Body of pancreas (tissue), 4 donors: ENCODE data around the gene DNAJB14.

Experiments
- POLR2A ChIP-seq, 3 donors: fragments of 450-650 bp; IDR thresholded peaks; one replicate each; pipeline ENCODE4 v1.6.1; 2016; ENCODE audit warnings: antibody characterized with exemption in 3 of 3, mild to moderate bottlenecking in 2 of 3
- TF ChIP-seq, protein P1 (sequence below), 7 experiments: fragments of 450-650 bp in 4 of 7; fragments of 200-600 bp in 3 of 7; sonication (generic) in 3 of 7; IDR thresholded peaks; one replicate each; pipeline ENCODE4 v1.5.1; 2016 to 2019; ENCODE audit warnings: antibody characterized with exemption in 7 of 7

DNA sequence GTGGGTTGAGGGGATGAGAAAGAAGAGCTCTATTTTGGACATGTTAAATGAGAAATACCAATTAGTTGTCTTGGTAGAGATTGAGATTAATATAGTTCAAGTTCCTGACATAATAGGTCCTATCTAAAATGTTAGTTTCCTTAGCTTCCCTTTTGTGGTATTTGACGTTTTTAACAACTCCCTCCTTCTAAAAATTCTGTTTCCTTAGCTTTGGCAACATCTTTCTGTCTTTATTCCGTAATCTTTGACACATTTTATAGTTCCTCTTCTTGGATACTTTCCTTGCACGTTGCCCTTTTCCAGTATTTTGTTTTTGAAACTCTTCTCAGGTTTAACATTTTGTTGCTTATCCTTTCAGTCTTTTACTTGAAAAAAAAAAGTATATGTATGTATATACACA lies 89.1 kb downstream of the DNAJB14 start:
- TF ChIP-seq, protein P1, sequence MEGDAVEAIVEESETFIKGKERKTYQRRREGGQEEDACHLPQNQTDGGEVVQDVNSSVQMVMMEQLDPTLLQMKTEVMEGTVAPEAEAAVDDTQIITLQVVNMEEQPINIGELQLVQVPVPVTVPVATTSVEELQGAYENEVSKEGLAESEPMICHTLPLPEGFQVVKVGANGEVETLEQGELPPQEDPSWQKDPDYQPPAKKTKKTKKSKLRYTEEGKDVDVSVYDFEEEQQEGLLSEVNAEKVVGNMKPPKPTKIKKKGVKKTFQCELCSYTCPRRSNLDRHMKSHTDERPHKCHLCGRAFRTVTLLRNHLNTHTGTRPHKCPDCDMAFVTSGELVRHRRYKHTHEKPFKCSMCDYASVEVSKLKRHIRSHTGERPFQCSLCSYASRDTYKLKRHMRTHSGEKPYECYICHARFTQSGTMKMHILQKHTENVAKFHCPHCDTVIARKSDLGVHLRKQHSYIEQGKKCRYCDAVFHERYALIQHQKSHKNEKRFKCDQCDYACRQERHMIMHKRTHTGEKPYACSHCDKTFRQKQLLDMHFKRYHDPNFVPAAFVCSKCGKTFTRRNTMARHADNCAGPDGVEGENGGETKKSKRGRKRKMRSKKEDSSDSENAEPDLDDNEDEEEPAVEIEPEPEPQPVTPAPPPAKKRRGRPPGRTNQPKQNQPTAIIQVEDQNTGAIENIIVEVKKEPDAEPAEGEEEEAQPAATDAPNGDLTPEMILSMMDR (IDR thresholded peaks at IDR 0.05): no peak
- no peak for TF ChIP-seq POLR2A (IDR thresholded peaks at IDR 0.05)
